Activated T-helper 1 cell treated with anti-CD3 and anti-CD28 coated beads, Interleukin-12 subunit alpha, Interleukin-12 subunit beta, Interleukin-2, Interleukin-4 antibody, amounts not matched to agents 30 ng/mL and 10 ng/mL and 1 ng/mL, durations not matched to agents 14 hours and 24 hours and 36 hours (primary cell): ENCODE data around the gene ZNF804B. TPM values are rescaled to one million over a fixed set of nuclear protein-coding genes. Genes with fewer than 3 reads are reported as not detected.

Source experiments
- DNase-seq: peaks from one replicate; pipeline ENCODE4 v3.0.0; 2021; ENCODE audit warnings: low spot score
- H3K27ac Mint-ChIP-seq: one replicate; pipeline ENCODE4 v1.8.0; 2021; ENCODE audit warnings: mild to moderate bottlenecking, mixed read lengths
- H3K27me3 Mint-ChIP-seq: one replicate; pipeline ENCODE4 v1.8.0; 2022; ENCODE audit warnings: mild to moderate bottlenecking, moderate library complexity, mixed read lengths; ENCODE audit not compliant: insufficient read depth
- H3K36me3 Mint-ChIP-seq: one replicate; pipeline ENCODE4 v1.8.0; 2021; ENCODE audit warnings: low read depth, mixed read lengths
- H3K4me1 Mint-ChIP-seq: one replicate; pipeline ENCODE4 v1.8.0; 2021; ENCODE audit warnings: low read depth, mixed read lengths
- H3K4me3 Mint-ChIP-seq: one replicate; pipeline ENCODE4 v1.8.0; 2021; ENCODE audit warnings: mild to moderate bottlenecking, moderate library complexity, mixed read lengths
- H3K9me3 Mint-ChIP-seq: one replicate; pipeline ENCODE4 v1.8.0; 2021; ENCODE audit warnings: mixed read lengths
- intact Hi-C: fragments of 100-400 bp; cut with micrococcal nuclease; formaldehyde crosslinking; loops from one replicate; pipeline ENCODE4 v1.15.1; 2024
- total RNA-seq: library from RNA; stranded (reverse); gene quantifications from 2 replicates; pipeline ENCODE4 v1.2.3, GENCODE V29; 2022

The ZNF804B gene
- not detected in 2 replicates for total RNA-seq

- H3K27me3 Mint-ChIP-seq = peaks cover 44% of the 10 kb centered on the region
- no peaks in the 10 kb centered on the region for H3K9me3 Mint-ChIP-seq
- no peaks in the 10 kb centered on the region for H3K36me3 Mint-ChIP-seq
- H3K27ac Mint-ChIP-seq = no peak within 1 kb of the TSS
- intact Hi-C loops = no loop called here
- no peak for DNase-seq
- H3K4me3 Mint-ChIP-seq = no peak within 1 kb of the TSS
- H3K4me1 Mint-ChIP-seq = peaks cover 6% of the 10 kb centered on the region
Observed at GRCh38 chr7:88759230-88760135, at the start of gene ZNF804B. TSS of gene ZNF804B (plus strand) at chr7:88759700. CDS start at chr7:88759977, 277 bp downstream.

- Mint-ChIP-seq H3K4me1 (no peaks in the 10 kb centered on the region), H3K36me3 (no peaks in the 10 kb centered on the region), H3K9me3 (no peaks in the 10 kb centered on the region), H3K27ac (no peak overlapping the region), H3K27me3 (no peaks in the 10 kb centered on the region), H3K4me3 (no peak overlapping the region)
- DNase-seq = no peak
- intact Hi-C loops = no loop called here
Observed at GRCh38 chr7:88735920-88736319, 23.6 kb upstream of the ZNF804B start.

- H3K36me3 Mint-ChIP-seq = no peaks in the 10 kb centered on the region
- H3K4me1 Mint-ChIP-seq = no peaks in the 10 kb centered on the region
- intact Hi-C loops = no loop called here
Observed at GRCh38 chr7:88737632-88738031, 21.9 kb upstream of the ZNF804B start.

GRCh38 chr7:88746126-88746525 lies 13.4 kb upstream of the ZNF804B start:
- Mint-ChIP-seq H3K4me3 (no peak overlapping the region), H3K36me3 (no peaks in the 10 kb centered on the region), H3K27me3 (no peaks in the 10 kb centered on the region), H3K9me3 (no peaks in the 10 kb centered on the region), H3K4me1 (no peaks in the 10 kb centered on the region), H3K27ac (no peak overlapping the region)
- DNase-seq = no peak
- intact Hi-C loops = no loop called here

More at GRCh38 chr7:88737632-88738031, 21.9 kb upstream of the ZNF804B start:
- H3K27ac Mint-ChIP-seq = no peak overlapping the region
- no peaks in the 10 kb centered on the region for H3K9me3 Mint-ChIP-seq
- DNase-seq = no peak
- no peaks in the 10 kb centered on the region for H3K27me3 Mint-ChIP-seq
- no peak overlapping the region for H3K4me3 Mint-ChIP-seq

GRCh38 chr7:88756802-88757201 lies 2.7 kb upstream of the ZNF804B start:
- H3K4me3 Mint-ChIP-seq = no peak overlapping the region
- DNase-seq = no peak
- H3K36me3 Mint-ChIP-seq = no peaks in the 10 kb centered on the region
- no peak overlapping the region for H3K27ac Mint-ChIP-seq
- peaks cover 34% of the 10 kb centered on the region for H3K27me3 Mint-ChIP-seq
- no peaks in the 10 kb centered on the region for H3K9me3 Mint-ChIP-seq
- peaks cover 6% of the 10 kb centered on the region for H3K4me1 Mint-ChIP-seq
- intact Hi-C loops = no loop called here

- Mint-ChIP-seq H3K4me3 (no peak overlapping the region), H3K27ac (no peak overlapping the region), H3K4me1 (peaks cover 6% of the 10 kb centered on the region), H3K36me3 (no peaks in the 10 kb centered on the region), H3K27me3 (peaks cover 40% of the 10 kb centered on the region), H3K9me3 (no peaks in the 10 kb centered on the region)
- intact Hi-C loops = no loop called here
- no peak for DNase-seq
Observed at GRCh38 chr7:88757371-88757770, 2.1 kb upstream of the ZNF804B start.

GRCh38 chr7:88758381-88759229 lies 895 bp upstream of the ZNF804B start:
- H3K4me3 Mint-ChIP-seq = no peak overlapping the region
- H3K36me3 Mint-ChIP-seq = no peaks in the 10 kb centered on the region
- H3K9me3 Mint-ChIP-seq = no peaks in the 10 kb centered on the region
- no peak for DNase-seq
- peaks cover 45% of the 10 kb centered on the region for H3K27me3 Mint-ChIP-seq
- H3K27ac Mint-ChIP-seq = no peak overlapping the region
- H3K4me1 Mint-ChIP-seq = peaks cover 6% of the 10 kb centered on the region
- intact Hi-C loops = no loop called here

GRCh38 chr7:88760136-88760515 lies 626 bp downstream of the ZNF804B start:
- intact Hi-C loops = no loop called here
- Mint-ChIP-seq H3K27ac (no peak overlapping the region), H3K9me3 (no peaks in the 10 kb centered on the region), H3K4me1 (peaks cover 6% of the 10 kb centered on the region), H3K4me3 (no peak overlapping the region), H3K36me3 (no peaks in the 10 kb centered on the region), H3K27me3 (peaks cover 44% of the 10 kb centered on the region)
- no peak for DNase-seq

GRCh38 chr7:88761779-88762178 lies 2.3 kb downstream of the ZNF804B start:
- Mint-ChIP-seq H3K27me3 (peaks cover 40% of the 10 kb centered on the region), H3K4me1 (peaks cover 6% of the 10 kb centered on the region), H3K4me3 (no peak overlapping the region), H3K27ac (no peak overlapping the region), H3K9me3 (no peaks in the 10 kb centered on the region), H3K36me3 (no peaks in the 10 kb centered on the region)
- no peak for DNase-seq
- intact Hi-C loops = no loop called here

GRCh38 chr7:88771417-88771816 lies 11.9 kb downstream of the ZNF804B start:
- peaks cover 7% of the 10 kb centered on the region for H3K27me3 Mint-ChIP-seq
- DNase-seq = no peak
- no peaks in the 10 kb centered on the region for H3K36me3 Mint-ChIP-seq
- no peaks in the 10 kb centered on the region for H3K9me3 Mint-ChIP-seq
- H3K27ac Mint-ChIP-seq = no peak overlapping the region
- intact Hi-C loops = no loop called here
- no peaks in the 10 kb centered on the region for H3K4me1 Mint-ChIP-seq
- H3K4me3 Mint-ChIP-seq = no peak overlapping the region

GRCh38 chr7:88772776-88773175 lies 13.3 kb downstream of the ZNF804B start:
- intact Hi-C loops = no loop called here

GRCh38 chr7:88775838-88776237 lies 16.3 kb downstream of the ZNF804B start:
- H3K36me3 Mint-ChIP-seq = no peaks in the 10 kb centered on the region

More at GRCh38 chr7:88772776-88773175, 13.3 kb downstream of the ZNF804B start:
- Mint-ChIP-seq H3K27ac (no peak overlapping the region), H3K36me3 (no peaks in the 10 kb centered on the region), H3K4me3 (no peak overlapping the region), H3K27me3 (peaks cover 1% of the 10 kb centered on the region), H3K4me1 (no peaks in the 10 kb centered on the region), H3K9me3 (no peaks in the 10 kb centered on the region)
- no peak for DNase-seq

GRCh38 chr7:88787777-88788176 lies 28.3 kb downstream of the ZNF804B start:
- Mint-ChIP-seq H3K36me3 (no peaks in the 10 kb centered on the region), H3K4me1 (no peaks in the 10 kb centered on the region), H3K9me3 (no peaks in the 10 kb centered on the region), H3K27ac (no peak overlapping the region), H3K4me3 (no peak overlapping the region), H3K27me3 (peaks cover 2% of the 10 kb centered on the region)
- no peak for DNase-seq
- intact Hi-C loops = loop anchor here (5.0 to 10.0 kb wide), 2 partner anchors 985 to 1637 kb away; no protein-coding TSS in a partner anchor

More at GRCh38 chr7:88775838-88776237, 16.3 kb downstream of the ZNF804B start:
- H3K27ac Mint-ChIP-seq = no peak overlapping the region
- H3K27me3 Mint-ChIP-seq = peaks cover 1% of the 10 kb centered on the region
- H3K4me3 Mint-ChIP-seq = no peak overlapping the region
- intact Hi-C loops = no loop called here
- no peaks in the 10 kb centered on the region for H3K9me3 Mint-ChIP-seq
- DNase-seq = no peak
- no peaks in the 10 kb centered on the region for H3K4me1 Mint-ChIP-seq
